Measurements from ENCODE around the gene RGS11.

The RGS11 gene

GRCh38 chr16:290681-291405, 15.1 kb upstream of the RGS11 start:
- no peaks in the 10 kb centered on the region; a peak in 2 of 22 replicates for H3K9me3 ChIP-seq (replicated peaks in 1 of 11)
- H3K36me3 ChIP-seq = peaks cover 68 to 95% (median 83%) of the 10 kb centered on the region in 11 experiments
- H3K4me3 ChIP-seq = no peak overlapping the region
- TF ChIP-seq Cebpa-rat (IDR thresholded peaks at IDR 0.05) = no peak
- H3K27me3 ChIP-seq = no peaks in the 10 kb centered on the region
- H4K20me1 ChIP-seq = peaks cover 3 to 84% (median 43%) of the 10 kb centered on the region in 11 experiments; a peak in 19 of 22 replicates
- peaks cover 0 to 28% (median 19%) of the 10 kb centered on the region in 10 experiments; a peak in 13 of 20 replicates for H3K4me1 ChIP-seq
- no peak overlapping the region for H3K27ac ChIP-seq
- H3K9ac ChIP-seq = no peak overlapping the region
- no peak overlapping the region for H3K4me2 ChIP-seq

DNA sequence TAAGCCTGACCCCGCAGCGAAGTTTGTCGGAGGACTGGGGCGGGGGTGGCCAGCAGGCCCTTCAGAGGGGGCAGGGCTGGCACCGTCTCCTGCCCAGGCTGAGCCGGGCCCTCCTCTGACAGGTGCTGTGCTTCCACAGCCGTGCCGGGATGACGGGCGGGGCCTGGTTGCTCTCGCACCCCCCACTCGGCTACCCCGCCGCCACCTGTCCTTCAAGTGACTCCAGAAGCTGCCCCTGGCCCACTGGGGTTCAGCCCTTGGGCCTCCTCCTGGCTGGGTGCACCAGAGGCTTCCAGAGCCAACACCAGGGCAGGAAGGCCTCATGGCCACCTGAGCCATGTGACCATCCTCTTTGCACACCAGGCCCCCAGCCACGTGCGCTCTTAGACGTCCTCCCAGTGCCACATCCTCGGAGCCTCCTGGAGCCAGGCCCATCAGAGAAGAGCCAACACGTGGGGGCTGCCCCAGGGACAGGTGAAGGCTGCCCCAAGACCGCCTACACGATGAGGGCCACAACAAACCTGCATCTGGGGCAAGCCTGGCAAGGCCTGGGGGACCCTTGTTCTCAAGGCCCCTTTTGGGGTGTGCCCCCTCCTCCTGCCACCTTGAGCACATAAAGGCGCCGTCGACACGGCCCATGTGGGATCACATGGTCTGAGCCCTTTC, 14.4 kb upstream of the RGS11 start:
- no peak for TF ChIP-seq Cebpa-rat (IDR thresholded peaks at IDR 0.05)
- Histone ChIP-seq H3K36me3 (peaks cover 68 to 89% (median 80%) of the 10 kb centered on the region in 11 experiments), H4K20me1 (peaks cover 3 to 82% (median 39%) of the 10 kb centered on the region in 11 experiments; a peak in 19 of 22 replicates)

GRCh38 chr16:289395-289997, 13.8 kb upstream of the RGS11 start:
- Histone ChIP-seq H3K9ac (no peak overlapping the region), H3K4me2 (no peak overlapping the region), H3K4me3 (no peak overlapping the region), H3K27me3 (0 out of 22 replicates have a peak, but pooled peaks cover 0 to 3% (median 0%) of the 10 kb centered on the region in 11 experiments), H3K4me1 (peaks cover 0 to 39% (median 22%) of the 10 kb centered on the region in 10 experiments; a peak in 13 of 20 replicates), H4K20me1 (peaks cover 3 to 89% (median 43%) of the 10 kb centered on the region in 11 experiments; a peak in 19 of 22 replicates), H3K36me3 (peaks cover 68 to 83% (median 79%) of the 10 kb centered on the region in 11 experiments), H3K9me3 (replicated peaks in 1 of 11) (no peaks in the 10 kb centered on the region; a peak in 2 of 22 replicates), H3K27ac (no peak overlapping the region)
- TF ChIP-seq Cebpa-rat (IDR thresholded peaks at IDR 0.05) = no peak

More for the DNA sequence above, 14.4 kb upstream of the RGS11 start:
- Histone ChIP-seq H3K9me3 (replicated peaks in 1 of 11) (no peaks in the 10 kb centered on the region; a peak in 2 of 22 replicates), H3K9ac (no peak overlapping the region), H3K4me3 (no peak overlapping the region), H3K27ac (no peak overlapping the region), H3K4me2 (no peak overlapping the region), H3K27me3 (no peaks in the 10 kb centered on the region), H3K4me1 (peaks cover 0 to 33% (median 21%) of the 10 kb centered on the region in 10 experiments; a peak in 13 of 20 replicates)

GRCh38 chr16:287981-288920, 12.5 kb upstream of the RGS11 start:
- peak overlapping the region in 4 of 11 experiments; percentile 39 to 53 (median 46); a peak in 7 of 22 replicates for H3K4me2 ChIP-seq
- no peak overlapping the region for H3K27ac ChIP-seq
- H3K27me3 ChIP-seq = peaks cover 0 to 11% (median 3%) of the 10 kb centered on the region in 11 experiments; a peak in 17 of 22 replicates
- no peak overlapping the region for H3K4me3 ChIP-seq
- H4K20me1 ChIP-seq = peaks cover 3 to 93% (median 44%) of the 10 kb centered on the region in 11 experiments; a peak in 19 of 22 replicates
- no peak for TF ChIP-seq Cebpa-rat (IDR thresholded peaks at IDR 0.05)
- peaks cover 57 to 71% (median 69%) of the 10 kb centered on the region in 11 experiments for H3K36me3 ChIP-seq
- H3K4me1 ChIP-seq = peaks cover 0 to 50% (median 27%) of the 10 kb centered on the region in 10 experiments; a peak in 13 of 20 replicates
- no peaks in the 10 kb centered on the region; a peak in 2 of 22 replicates for H3K9me3 ChIP-seq (replicated peaks in 1 of 11)
- no peak overlapping the region for H3K9ac ChIP-seq

- H3K9ac ChIP-seq = peak overlapping the region in 1 of 11 experiments; percentile 13; a peak in 2 of 22 replicates
- H3K27me3 ChIP-seq = peaks cover 0 to 20% (median 12%) of the 10 kb centered on the region in 11 experiments; a peak in 17 of 22 replicates
- peaks cover 3 to 86% (median 44%) of the 10 kb centered on the region in 11 experiments; a peak in 19 of 22 replicates for H4K20me1 ChIP-seq
- peaks cover 49 to 62% (median 60%) of the 10 kb centered on the region in 11 experiments for H3K36me3 ChIP-seq
- H3K27ac ChIP-seq = no peak overlapping the region
- TF ChIP-seq Cebpa-rat (IDR thresholded peaks at IDR 0.05) = no peak
- no peak overlapping the region for H3K4me3 ChIP-seq
- peaks cover 0 to 56% (median 30%) of the 10 kb centered on the region in 10 experiments; a peak in 13 of 20 replicates for H3K4me1 ChIP-seq
- H3K9me3 ChIP-seq (replicated peaks in 1 of 11) = no peaks in the 10 kb centered on the region; a peak in 2 of 22 replicates
- H3K4me2 ChIP-seq = peak overlapping the region in 6 of 11 experiments; percentile 2 to 53 (median 42); a peak in 10 of 22 replicates
These were observed 11.6 kb upstream of the RGS11 start for GRCh38 chr16:287298-287811.

DNA sequence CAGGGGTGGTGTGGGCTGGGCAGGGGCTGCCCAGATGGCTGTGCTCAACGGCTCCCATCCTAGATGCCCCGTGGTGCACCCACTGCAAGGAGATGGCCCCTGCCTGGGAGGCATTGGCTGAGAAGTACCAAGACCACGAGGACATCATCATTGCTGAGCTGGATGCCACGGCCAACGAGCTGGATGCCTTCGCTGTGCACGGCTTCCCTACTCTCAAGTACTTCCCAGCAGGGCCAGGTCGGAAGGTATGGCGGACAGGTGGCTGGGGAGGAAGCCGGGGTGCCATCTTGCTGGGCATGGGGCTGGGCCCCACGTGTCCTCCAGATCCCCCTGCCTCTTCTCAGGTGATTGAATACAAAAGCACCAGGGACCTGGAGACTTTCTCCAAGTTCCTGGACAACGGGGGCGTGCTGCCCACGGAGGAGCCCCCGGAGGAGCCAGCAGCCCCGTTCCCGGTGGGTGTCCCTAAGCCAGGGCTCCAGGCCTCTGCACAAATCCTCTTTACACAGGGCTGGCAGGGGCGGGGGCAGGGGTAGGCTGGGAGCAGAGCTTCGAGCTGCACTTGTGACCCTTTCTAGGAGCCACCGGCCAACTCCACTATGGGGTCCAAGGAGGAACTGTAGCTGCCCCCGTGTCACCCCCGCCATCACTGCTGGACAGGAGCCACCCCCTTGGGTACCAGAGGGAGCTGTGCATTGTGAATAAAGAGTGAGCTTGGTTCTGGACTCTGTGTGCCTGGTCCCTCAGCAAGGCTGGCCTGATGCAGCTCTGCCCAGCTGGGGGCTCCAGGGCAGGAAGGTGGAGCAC, 10.9 kb upstream of the RGS11 start:
- Histone ChIP-seq H4K20me1 (peaks cover 3 to 79% (median 44%) of the 10 kb centered on the region in 11 experiments; a peak in 19 of 22 replicates), H3K4me3 (no peak overlapping the region), H3K9ac (no peak overlapping the region; a peak in 1 of 22 replicates), H3K4me2 (peak overlapping the region in 7 of 11 experiments; percentile 2 to 53 (median 39); a peak in 12 of 22 replicates), H3K27me3 (peaks cover 5 to 26% (median 17%) of the 10 kb centered on the region in 11 experiments), H3K4me1 (peaks cover 0 to 56% (median 30%) of the 10 kb centered on the region in 10 experiments; a peak in 13 of 20 replicates), H3K36me3 (peaks cover 43 to 56% (median 54%) of the 10 kb centered on the region in 11 experiments), H3K27ac (no peak overlapping the region), H3K9me3 (replicated peaks in 1 of 11) (no peaks in the 10 kb centered on the region; a peak in 2 of 22 replicates)
- no peak for TF ChIP-seq Cebpa-rat (IDR thresholded peaks at IDR 0.05)

All from BLaER1 treated with 17β-estradiol and CSF1 and Interleukin-3, amounts not matched to agents 10 nM and 100 nM (cell line).